Liver (tissue), 9 donors: ENCODE results near the gene UNC5B. TPM values are rescaled to one million over a fixed set of nuclear protein-coding genes. Genes with fewer than 3 reads are reported as not detected.

Experiments
- DNase-seq: peaks from one replicate; pipeline ENCODE4 v3.0.0-alpha.2; 2017; ENCODE audit warnings: low spot score
- H3K27ac ChIP-seq, 2 donors: one replicate each; pipeline ENCODE4 v1.7.0; 2013; ENCODE audit warnings: inconsistent platforms in 2 of 2, low read length in 2 of 2, control low read depth in 1 of 2, low read depth in 1 of 2, mild to moderate bottlenecking in 1 of 2
- H3K27me3 ChIP-seq, 4 donors: one replicate each; pipeline versions ENCODE4 v1.6.1 to v1.7.0; 2013; ENCODE audit warnings: low read length in 3 of 4, inconsistent platforms in 1 of 4, mild to moderate bottlenecking in 1 of 4, moderate library complexity in 1 of 4; ENCODE audit not compliant: control insufficient read depth in 4 of 4, insufficient read depth in 4 of 4
- H3K36me3 ChIP-seq, 4 donors: one replicate each; pipeline versions ENCODE4 v1.6.1 to v1.7.0; 2013; ENCODE audit warnings: low read length in 3 of 4, mild to moderate bottlenecking in 3 of 4, low read depth in 1 of 4, moderate library complexity in 1 of 4; ENCODE audit not compliant: control insufficient read depth in 4 of 4, insufficient read depth in 3 of 4
- H3K4me1 ChIP-seq, 4 donors: one replicate each; pipeline versions ENCODE4 v1.6.1 to v1.7.0; 2013; ENCODE audit warnings: low read length in 3 of 4, mild to moderate bottlenecking in 3 of 4, moderate library complexity in 1 of 4; ENCODE audit not compliant: control insufficient read depth in 4 of 4, insufficient read depth in 4 of 4
- H3K4me3 ChIP-seq, 3 donors: one replicate each; pipeline versions ENCODE4 v1.6.1 to v1.7.0; 2013; ENCODE audit warnings: low read length in 3 of 3, control low read depth in 1 of 3, low read depth in 1 of 3, mild to moderate bottlenecking in 1 of 3
- H3K9ac ChIP-seq, 2 donors: one replicate each; pipeline ENCODE4 v1.7.0; 2013; ENCODE audit warnings: low read length in 2 of 2, mild to moderate bottlenecking in 2 of 2, moderate library complexity in 2 of 2, control low read depth in 1 of 2, low read depth in 1 of 2
- H3K9me3 ChIP-seq, 4 donors: one replicate each; pipeline versions ENCODE4 v1.6.1 to v1.7.0; 2013; ENCODE audit warnings: low read length in 3 of 4; ENCODE audit not compliant: control insufficient read depth in 4 of 4
- ATF3 ChIP-seq: IDR thresholded peaks from 2 replicates; pipeline ENCODE4 v1.6.1; 2016; ENCODE audit warnings: antibody characterized with exemption
- EGR1 ChIP-seq, 2 donors: IDR thresholded peaks; 2 replicates each; pipeline ENCODE4 v1.6.1; 2016 to 2018; ENCODE audit warnings: antibody characterized with exemption in 2 of 2, low read depth in 2 of 2
- FOXA1 ChIP-seq: IDR thresholded peaks from 2 replicates; pipeline ENCODE4 v1.6.1; 2016; ENCODE audit warnings: antibody characterized with exemption
- FOXA2 ChIP-seq: IDR thresholded peaks from 2 replicates; pipeline ENCODE4 v1.6.1; 2016; ENCODE audit warnings: antibody characterized with exemption
- HNF4A ChIP-seq, 2 donors: conservative IDR thresholded peaks; 2 replicates each; pipeline ENCODE4 v1.6.1; 2016; ENCODE audit warnings: antibody characterized with exemption in 2 of 2, mild to moderate bottlenecking in 2 of 2
- HNF4G ChIP-seq: IDR thresholded peaks from 2 replicates; pipeline ENCODE4 v1.6.1; 2016; ENCODE audit warnings: antibody characterized with exemption
- NR2F2 ChIP-seq: IDR thresholded peaks from 2 replicates; pipeline ENCODE4 v1.6.1; 2016; ENCODE audit warnings: antibody characterized with exemption
- SP1 ChIP-seq: IDR thresholded peaks from 2 replicates; pipeline ENCODE4 v1.6.1; 2018; ENCODE audit warnings: antibody characterized with exemption, mild to moderate bottlenecking
- TAF1 ChIP-seq: conservative IDR thresholded peaks from 2 replicates; pipeline ENCODE4 v1.6.1; 2016; ENCODE audit warnings: antibody characterized with exemption, mild to moderate bottlenecking
- WGBS: extraction: QIAGEN DNeasy Blood & Tissue Kit; methylation state at CpG from one replicate; pipeline ENCODE4 v1.1.7; 2013; 5-methylcytosine and 5-hydroxymethylcytosine counted together
- polyA plus RNA-seq, 2 donors: library from polyadenylated mRNA; stranded (reverse) in 1 of 2; unstranded in 1 of 2; fragments of 200-250 nt in 1 of 2; fragments of >200 nt in 1 of 2; fragmentation: Nextera tagmentation in 1 of 2; extraction: Ambion mirVana in 1 of 2; gene quantifications; one replicate each; pipeline versions ENCODE4 v1.2.1 to v1.2.3, GENCODE V29; 2013 to 2015
- total RNA-seq, 2 donors: library from RNA; depleted of rRNA; stranded (reverse); fragments of >200 nt; gene quantifications; one replicate each; pipeline ENCODE4 v1.2.3, GENCODE V29; 2014
- TF ChIP-seq, protein P1 (sequence below): fragments of 150-350 bp; IDR thresholded peaks from 2 replicates; pipeline ENCODE4 v1.5.1; 2017; ENCODE audit warnings: improper control_type of control experiment, low read depth, low read length; ENCODE audit not compliant: missing input control
- TF ChIP-seq, protein P2 (sequence below): IDR thresholded peaks from 2 replicates; pipeline ENCODE4 v1.6.1; 2016; ENCODE audit warnings: antibody characterized with exemption
- donor health status: healthy.
- donor health status: healthy.
- donor health status: healthy.
- donor health status: healthy.
- donor health status: healthy.

The UNC5B gene
- total and polyA plus RNA-seq, 4 donors: 0.56 to 1.8 (median 1.3) TPM

- Histone ChIP-seq H3K4me3 (no peak overlapping the region), H3K9ac (no peak overlapping the region), H3K27me3 (no peaks in the 10 kb centered on the region), H3K9me3 (no peaks in the 10 kb centered on the region), H3K36me3 (no peaks in the 10 kb centered on the region), H3K4me1 (peaks cover 0 to 9% (median 0%) of the 10 kb centered on the region in 4 donors), H3K27ac (no peak overlapping the region)
- TF ChIP-seq NR2F2 (peak; percentile 32), TAF1 (no peak)
- WGBS: 88% methylated on average over 16 of the region's 16 CpGs
- DNase-seq: no peak
These were observed 16.7 kb downstream of the UNC5B start for GRCh38 chr10:71228875-71229675.

GRCh38 chr10:71229726-71230655 is 17.6 kb downstream of the UNC5B start:
- no peaks in the 10 kb centered on the region for H3K27me3 ChIP-seq

GRCh38 chr10:71230656-71231025 is 18.3 kb downstream of the UNC5B start:
- no peak for DNase-seq
- no peak overlapping the region for H3K9ac ChIP-seq
- H3K4me3 ChIP-seq: no peak overlapping the region
- peaks cover 0 to 15% (median 1%) of the 10 kb centered on the region in 4 donors for H3K4me1 ChIP-seq
- no peaks in the 10 kb centered on the region for H3K36me3 ChIP-seq
- no peaks in the 10 kb centered on the region for H3K27me3 ChIP-seq
- no peak overlapping the region for H3K27ac ChIP-seq
- WGBS: 88% methylated on average over 1 of the region's 1 CpG
- H3K9me3 ChIP-seq: no peaks in the 10 kb centered on the region
- TF ChIP-seq, protein P1, sequence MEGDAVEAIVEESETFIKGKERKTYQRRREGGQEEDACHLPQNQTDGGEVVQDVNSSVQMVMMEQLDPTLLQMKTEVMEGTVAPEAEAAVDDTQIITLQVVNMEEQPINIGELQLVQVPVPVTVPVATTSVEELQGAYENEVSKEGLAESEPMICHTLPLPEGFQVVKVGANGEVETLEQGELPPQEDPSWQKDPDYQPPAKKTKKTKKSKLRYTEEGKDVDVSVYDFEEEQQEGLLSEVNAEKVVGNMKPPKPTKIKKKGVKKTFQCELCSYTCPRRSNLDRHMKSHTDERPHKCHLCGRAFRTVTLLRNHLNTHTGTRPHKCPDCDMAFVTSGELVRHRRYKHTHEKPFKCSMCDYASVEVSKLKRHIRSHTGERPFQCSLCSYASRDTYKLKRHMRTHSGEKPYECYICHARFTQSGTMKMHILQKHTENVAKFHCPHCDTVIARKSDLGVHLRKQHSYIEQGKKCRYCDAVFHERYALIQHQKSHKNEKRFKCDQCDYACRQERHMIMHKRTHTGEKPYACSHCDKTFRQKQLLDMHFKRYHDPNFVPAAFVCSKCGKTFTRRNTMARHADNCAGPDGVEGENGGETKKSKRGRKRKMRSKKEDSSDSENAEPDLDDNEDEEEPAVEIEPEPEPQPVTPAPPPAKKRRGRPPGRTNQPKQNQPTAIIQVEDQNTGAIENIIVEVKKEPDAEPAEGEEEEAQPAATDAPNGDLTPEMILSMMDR: no peak
- no peak for TF ChIP-seq FOXA2
- no peak for TF ChIP-seq FOXA1
- no peak for TF ChIP-seq SP1

More at GRCh38 chr10:71229726-71230655, 17.6 kb downstream of the UNC5B start:
- H3K9me3 ChIP-seq: no peaks in the 10 kb centered on the region
- H3K4me1 ChIP-seq: peaks cover 0 to 15% (median under 1%) of the 10 kb centered on the region in 4 donors
- no peak overlapping the region for H3K4me3 ChIP-seq
- H3K27ac ChIP-seq: no peak overlapping the region
- no peak overlapping the region for H3K9ac ChIP-seq
- DNase-seq: no peak
- H3K36me3 ChIP-seq: no peaks in the 10 kb centered on the region
- 81% methylated on average over 11 of the region's 11 CpGs for WGBS
- TF ChIP-seq HNF4G: no peak
- TF ChIP-seq FOXA1: no peak
- no peak for TF ChIP-seq ATF3
- no peak for TF ChIP-seq EGR1 (IDR thresholded peaks at IDR 0.05; ENCODE audit: low read depth in 2 of 2)
- TF ChIP-seq HNF4A (conservative IDR thresholded peaks at IDR 0.05): peak in 1 of 2 donors; percentile 45
- TF ChIP-seq, protein P2, sequence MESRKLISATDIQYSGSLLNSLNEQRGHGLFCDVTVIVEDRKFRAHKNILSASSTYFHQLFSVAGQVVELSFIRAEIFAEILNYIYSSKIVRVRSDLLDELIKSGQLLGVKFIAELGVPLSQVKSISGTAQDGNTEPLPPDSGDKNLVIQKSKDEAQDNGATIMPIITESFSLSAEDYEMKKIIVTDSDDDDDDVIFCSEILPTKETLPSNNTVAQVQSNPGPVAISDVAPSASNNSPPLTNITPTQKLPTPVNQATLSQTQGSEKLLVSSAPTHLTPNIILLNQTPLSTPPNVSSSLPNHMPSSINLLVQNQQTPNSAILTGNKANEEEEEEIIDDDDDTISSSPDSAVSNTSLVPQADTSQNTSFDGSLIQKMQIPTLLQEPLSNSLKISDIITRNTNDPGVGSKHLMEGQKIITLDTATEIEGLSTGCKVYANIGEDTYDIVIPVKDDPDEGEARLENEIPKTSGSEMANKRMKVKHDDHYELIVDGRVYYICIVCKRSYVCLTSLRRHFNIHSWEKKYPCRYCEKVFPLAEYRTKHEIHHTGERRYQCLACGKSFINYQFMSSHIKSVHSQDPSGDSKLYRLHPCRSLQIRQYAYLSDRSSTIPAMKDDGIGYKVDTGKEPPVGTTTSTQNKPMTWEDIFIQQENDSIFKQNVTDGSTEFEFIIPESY: no peak
